Subcutaneous abdominal adipose tissue (tissue), 5 donors: ENCODE data around the gene BTN3A1.
"Not testable (repeated sequence)": the region's sequence is repeated elsewhere in the genome, so short reads cannot be mapped to it uniquely, and the experiment has no call there.

ENCODE experiments used
- H3K27ac ChIP-seq: one replicate; pipeline ENCODE4 v1.7.0; 2013; ENCODE audit warnings: low read depth, mild to moderate bottlenecking, inconsistent platforms, low read length, moderate library complexity
- H3K27me3 ChIP-seq, 5 donors: one replicate each; pipeline ENCODE4 v1.7.0; 2013; ENCODE audit warnings: low read length in 5 of 5, inconsistent platforms in 1 of 5; ENCODE audit not compliant: control insufficient read depth in 5 of 5, insufficient read depth in 4 of 5
- H3K36me3 ChIP-seq, 5 donors: one replicate each; pipeline ENCODE4 v1.7.0; 2013; ENCODE audit warnings: low read length in 5 of 5; ENCODE audit not compliant: control insufficient read depth in 5 of 5, insufficient read depth in 5 of 5
- H3K4me1 ChIP-seq, 5 donors: one replicate each; pipeline ENCODE4 v1.7.0; 2013; ENCODE audit warnings: low read length in 5 of 5, mild to moderate bottlenecking in 3 of 5, moderate library complexity in 1 of 5; ENCODE audit not compliant: control insufficient read depth in 5 of 5, insufficient read depth in 5 of 5
- H3K4me3 ChIP-seq, 5 donors: one replicate each; pipeline ENCODE4 v1.7.0; 2013; ENCODE audit warnings: low read length in 5 of 5, low read depth in 1 of 5
- H3K9ac ChIP-seq, 5 donors: one replicate each; pipeline ENCODE4 v1.7.0; 2013; ENCODE audit warnings: low read length in 5 of 5, mild to moderate bottlenecking in 4 of 5, moderate library complexity in 3 of 5
- H3K9me3 ChIP-seq, 5 donors: one replicate each; pipeline ENCODE4 v1.7.0; 2013; ENCODE audit warnings: low read length in 5 of 5; ENCODE audit not compliant: control insufficient read depth in 5 of 5
- donor health status: healthy.
- donor health status: healthy.
- donor health status: healthy.
- donor health status: healthy.
- donor health status: healthy.

BTN3A1 gene

DNA sequence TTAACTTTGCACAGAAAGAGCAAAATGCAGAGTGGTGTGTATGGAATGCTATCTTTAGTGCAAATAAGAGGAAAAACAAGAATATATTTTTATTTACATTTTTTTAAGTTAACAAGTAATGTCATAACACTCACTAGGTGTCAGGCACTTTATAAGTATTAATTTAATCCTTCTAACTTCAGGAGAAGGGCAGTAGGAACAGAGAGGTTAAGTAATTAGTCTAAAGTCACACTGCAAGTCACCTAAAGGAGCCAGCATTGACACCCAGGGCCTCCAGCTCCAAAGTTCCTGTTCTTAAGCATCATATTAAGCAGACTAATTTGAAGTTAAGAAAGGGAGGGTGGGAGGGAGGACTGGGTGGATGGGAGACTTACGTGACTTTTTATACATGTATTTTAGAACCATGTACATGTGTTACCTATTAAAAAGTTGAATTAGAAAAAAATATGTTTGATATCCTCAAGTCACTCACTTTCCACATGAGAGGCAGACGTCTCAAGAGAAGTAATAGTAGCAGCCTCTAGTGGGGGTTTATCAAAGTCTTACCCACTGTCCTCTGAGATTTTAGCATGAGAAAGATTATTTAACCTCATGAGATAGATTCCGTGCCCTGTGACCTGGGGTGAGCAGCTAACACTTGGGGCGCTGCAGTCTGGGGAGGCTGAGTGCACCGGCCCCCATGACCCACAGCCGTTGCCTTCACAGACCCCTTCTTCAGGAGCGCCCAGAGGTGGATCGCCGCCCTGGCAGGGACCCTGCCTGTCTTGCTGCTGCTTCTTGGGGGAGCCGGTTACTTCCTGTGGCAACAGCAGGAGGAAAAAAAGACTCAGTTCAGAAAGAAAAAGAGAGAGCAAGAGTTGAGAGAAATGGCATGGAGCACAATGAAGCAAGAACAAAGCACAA, 7.0 kb downstream of the BTN3A1 start:
- Histone ChIP-seq H3K4me3 (no peak overlapping the region), H3K9me3 (no peaks in the 10 kb centered on the region), H3K9ac (no peak overlapping the region), H3K27me3 (no peaks in the 10 kb centered on the region), H3K36me3 (peaks cover 18 to 76% (median 51%) of the 10 kb centered on the region in 5 donors), H3K4me1 (peaks cover 0 to 9% (median 6%) of the 10 kb centered on the region in 5 donors), H3K27ac (no peak overlapping the region)

GRCh38 chr6:26411751-26412150, 9.7 kb downstream of the BTN3A1 start:
- peaks cover 18 to 68% (median 42%) of the 10 kb centered on the region in 5 donors for H3K36me3 ChIP-seq
- H3K4me1 ChIP-seq, result peaks cover 0 to 10% (median 9%) of the 10 kb centered on the region in 5 donors
- no peak overlapping the region for H3K9ac ChIP-seq
- no peak overlapping the region for H3K4me3 ChIP-seq
- H3K27ac ChIP-seq, result no peak overlapping the region
- no peaks in the 10 kb centered on the region for H3K27me3 ChIP-seq
- H3K9me3 ChIP-seq, result no peaks in the 10 kb centered on the region

DNA sequence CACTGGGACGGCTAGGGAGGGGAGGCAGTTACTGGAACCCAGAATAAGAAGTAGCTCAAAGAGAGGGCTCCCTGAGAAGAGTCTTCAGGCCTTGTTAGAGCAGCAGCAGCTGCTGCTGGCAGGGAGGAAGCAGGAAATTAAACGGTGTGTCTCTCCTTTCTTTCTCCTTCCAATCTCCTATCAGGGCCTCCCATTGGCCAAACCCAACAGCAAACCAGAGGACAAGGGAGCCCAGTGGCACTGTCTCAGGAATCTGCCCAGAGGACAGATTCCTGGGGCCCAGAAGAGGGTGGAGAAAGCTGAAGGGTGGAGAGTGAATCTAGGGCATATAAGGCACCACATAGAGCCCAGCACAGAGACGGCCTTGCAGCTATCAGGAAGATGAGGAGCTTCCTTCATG, 10.2 kb downstream of the BTN3A1 start:
- no peaks in the 10 kb centered on the region for H3K9me3 ChIP-seq
- no peak overlapping the region for H3K27ac ChIP-seq
- peaks cover 18 to 63% (median 41%) of the 10 kb centered on the region in 5 donors for H3K36me3 ChIP-seq
- H3K4me3 ChIP-seq, result no peak overlapping the region
- no peak overlapping the region for H3K9ac ChIP-seq
- H3K4me1 ChIP-seq, result peaks cover 0 to 9% (median 7%) of the 10 kb centered on the region in 5 donors
- H3K27me3 ChIP-seq, result no peaks in the 10 kb centered on the region

GRCh38 chr6:26412954-26413353, 10.9 kb downstream of the BTN3A1 start:
- peaks cover 0 to 9% (median 7%) of the 10 kb centered on the region in 5 donors for H3K4me1 ChIP-seq

GRCh38 chr6:26414281-26414680, 12.2 kb downstream of the BTN3A1 start:
- no peak overlapping the region for H3K27ac ChIP-seq
- no peak overlapping the region for H3K9ac ChIP-seq
- H3K27me3 ChIP-seq, result no peaks in the 10 kb centered on the region
- H3K4me3 ChIP-seq, result no peak overlapping the region
- H3K4me1 ChIP-seq, result peaks cover 0 to 9% (median 7%) of the 10 kb centered on the region in 5 donors
- H3K9me3 ChIP-seq, result no peaks in the 10 kb centered on the region
- peaks cover 14 to 46% (median 27%) of the 10 kb centered on the region in 5 donors for H3K36me3 ChIP-seq

More at GRCh38 chr6:26412954-26413353, 10.9 kb downstream of the BTN3A1 start:
- no peaks in the 10 kb centered on the region for H3K27me3 ChIP-seq
- H3K36me3 ChIP-seq, result peaks cover 18 to 56% (median 34%) of the 10 kb centered on the region in 5 donors
- no peak overlapping the region for H3K4me3 ChIP-seq
- no peak overlapping the region for H3K9ac ChIP-seq
- H3K9me3 ChIP-seq, result no peaks in the 10 kb centered on the region
- H3K27ac ChIP-seq, result no peak overlapping the region

DNA sequence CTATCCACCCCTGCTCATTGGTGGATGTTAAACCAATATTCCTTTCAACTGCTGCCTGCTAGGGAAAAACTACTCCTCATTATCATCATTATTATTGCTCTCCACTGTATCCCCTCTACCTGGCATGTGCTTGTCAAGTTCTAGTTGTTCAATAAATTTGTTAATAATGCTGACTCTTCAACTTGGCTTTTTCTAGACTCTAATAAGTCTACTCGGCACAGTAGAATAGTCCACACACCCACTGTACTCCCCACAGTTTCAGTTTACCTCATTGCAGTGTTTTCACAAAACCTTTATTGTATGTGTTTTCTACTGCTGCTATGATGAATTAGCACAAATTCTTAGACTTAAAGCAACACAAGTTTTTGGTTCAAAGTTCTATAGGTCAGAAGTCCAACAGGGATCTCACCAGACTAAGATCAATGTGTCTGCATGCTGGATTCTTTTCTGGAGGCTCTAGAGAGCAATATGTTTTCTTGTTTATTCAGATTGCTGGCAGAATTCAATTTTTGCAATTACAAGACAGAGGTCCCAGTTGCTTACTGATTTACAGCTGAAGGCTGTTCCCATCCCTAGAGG, 13.1 kb downstream of the BTN3A1 start:
- peaks cover 0 to 9% (median 7%) of the 10 kb centered on the region in 5 donors for H3K4me1 ChIP-seq
- peaks cover 12 to 38% (median 19%) of the 10 kb centered on the region in 5 donors for H3K36me3 ChIP-seq
- H3K9me3 ChIP-seq, result no peaks in the 10 kb centered on the region
- no peak overlapping the region for H3K4me3 ChIP-seq
- H3K9ac ChIP-seq, result no peak overlapping the region
- H3K27me3 ChIP-seq, result no peaks in the 10 kb centered on the region
- H3K27ac ChIP-seq, result no peak overlapping the region

DNA sequence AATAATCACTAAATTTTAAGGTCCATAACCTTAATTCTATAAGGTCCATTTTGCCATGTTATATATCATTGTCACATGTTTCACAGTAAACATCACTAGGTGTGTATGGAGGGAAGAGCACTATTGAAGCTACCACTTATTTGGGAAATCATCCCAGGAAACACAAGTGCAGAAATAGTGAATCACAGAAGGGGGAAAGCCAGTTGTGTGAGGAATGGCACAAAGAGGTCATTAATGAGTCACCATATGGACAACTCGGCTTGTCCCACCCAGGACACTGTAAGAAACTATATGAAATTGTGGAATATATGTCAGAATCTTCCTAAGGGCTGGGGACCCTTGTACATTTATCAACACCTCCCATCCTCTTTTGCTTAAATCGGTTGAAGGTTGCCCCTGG, 13.7 kb downstream of the BTN3A1 start:
- Histone ChIP-seq H3K36me3 (peaks cover 9 to 33% (median 14%) of the 10 kb centered on the region in 5 donors), H3K27ac (no peak overlapping the region)

GRCh38 chr6:26416288-26416687, 14.2 kb downstream of the BTN3A1 start:
- H3K4me1 ChIP-seq, result peaks cover 2 to 17% (median 14%) of the 10 kb centered on the region in 5 donors
- H3K27me3 ChIP-seq, result no peaks in the 10 kb centered on the region
- H3K9ac ChIP-seq, result no peak overlapping the region
- no peaks in the 10 kb centered on the region for H3K9me3 ChIP-seq
- H3K4me3 ChIP-seq, result no peak overlapping the region
- H3K36me3 ChIP-seq, result peaks cover 6 to 28% (median 10%) of the 10 kb centered on the region in 5 donors
- no peak overlapping the region for H3K27ac ChIP-seq

More for the DNA sequence above, 13.7 kb downstream of the BTN3A1 start:
- Histone ChIP-seq H3K9ac (no peak overlapping the region), H3K4me3 (no peak overlapping the region), H3K27me3 (no peaks in the 10 kb centered on the region), H3K4me1 (peaks cover 0 to 15% (median 11%) of the 10 kb centered on the region in 5 donors), H3K9me3 (no peaks in the 10 kb centered on the region)

DNA sequence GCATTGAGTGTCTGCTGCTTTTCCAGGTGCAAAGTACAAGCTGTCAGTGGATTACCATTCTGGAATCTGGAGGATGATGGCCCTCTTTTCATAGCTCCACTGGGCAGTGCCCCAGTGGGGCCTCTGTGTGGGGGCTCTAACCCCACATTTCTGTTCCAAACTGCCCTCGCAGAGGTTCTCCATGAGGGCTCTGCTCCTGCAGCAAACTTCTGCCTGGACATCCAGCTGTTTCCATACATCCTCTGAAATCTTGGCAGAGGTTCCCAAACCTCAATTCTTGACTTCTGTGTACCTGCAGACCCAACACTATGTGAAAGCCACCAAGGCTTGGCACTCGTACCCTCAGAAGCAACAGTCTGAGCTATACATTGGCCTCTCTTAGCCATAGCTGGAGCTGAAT, 16.0 kb downstream of the BTN3A1 start:
- peaks cover 2 to 32% (median 22%) of the 10 kb centered on the region in 5 donors for H3K4me1 ChIP-seq
- not testable (repeated sequence) for H3K27ac ChIP-seq, H3K27me3 ChIP-seq, H3K9ac ChIP-seq, H3K4me3 ChIP-seq, H3K9me3 ChIP-seq
- H3K36me3 ChIP-seq, result peaks cover 0 to 11% (median 2%) of the 10 kb centered on the region in 5 donors

- H3K36me3 ChIP-seq, H3K9me3 ChIP-seq, H3K9ac ChIP-seq, H3K27me3 ChIP-seq, H3K27ac ChIP-seq, H3K4me3 ChIP-seq: not testable (repeated sequence)
- H3K4me1 ChIP-seq, result peaks cover 2 to 38% (median 27%) of the 10 kb centered on the region in 5 donors
Measured at GRCh38 chr6:26418795-26419194, 16.7 kb downstream of the BTN3A1 start.
